Activated CD8-positive, alpha-beta memory T cell treated with anti-CD3 and anti-CD28 coated beads for 36 hours (primary cell): ENCODE results near the gene STXBP2. TPM values are rescaled to one million over a fixed set of nuclear protein-coding genes. Genes with fewer than 3 reads are reported as not detected.

Experiments
- CTCF ChIA-PET: fragments of 350-600 bp; sonication (Branson Sonifier 250); formaldehyde crosslinking; loops from one replicate; lab custom pipeline; 2021; ENCODE audit warnings: antibody characterized with exemption; lab: Charles Lee
- POLR2A ChIA-PET: fragments of 350-600 bp; sonication (Branson Sonifier 250); formaldehyde crosslinking; loops from one replicate; lab custom pipeline; 2021; ENCODE audit warnings: antibody characterized with exemption; lab: Charles Lee
- total RNA-seq, 2 experiments: library from RNA; stranded (reverse); gene quantifications; one replicate each; pipeline ENCODE4 v1.2.3, GENCODE V29; 2021

Gene STXBP2
- total RNA-seq, 2 experiments from 2014 or later: 69.2 to 73.5 TPM

DNA sequence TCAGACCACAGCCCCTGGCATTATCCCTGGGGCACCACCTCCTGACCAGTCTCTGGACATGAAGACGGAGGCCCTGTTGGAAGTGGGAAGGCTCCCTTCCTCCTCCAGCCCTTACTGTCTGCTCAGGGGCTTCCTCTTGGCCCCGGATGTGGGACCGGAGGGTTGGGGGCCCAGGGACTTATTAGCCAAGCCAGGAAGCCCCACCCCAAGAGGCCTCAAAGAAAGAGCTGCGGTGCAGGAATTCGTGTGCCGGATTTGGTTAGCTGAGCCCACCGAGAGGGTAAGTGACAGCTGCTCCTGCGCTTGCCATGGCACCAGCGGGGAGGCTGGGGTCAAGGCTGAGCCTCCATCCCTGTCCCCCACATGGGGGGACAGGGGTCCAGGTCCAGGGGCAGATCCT lies 31.9 kb downstream of the STXBP2 start, which contains the start of gene RETN:
Gene RETN, plus strand, starts transcription at position 208 of the 400 bp plus-strand sequence. CDS start 278 bp downstream, outside the sequence.
- ChIA-PET CTCF (interaction anchor here (0.5 to 1.9 kb wide), 3 partner anchors 9 to 111 kb away, joined by 3 to 6 read pairs (median 5); partner anchors contain the start of gene TRAPPC5), POLR2A (no interaction called here)

DNA sequence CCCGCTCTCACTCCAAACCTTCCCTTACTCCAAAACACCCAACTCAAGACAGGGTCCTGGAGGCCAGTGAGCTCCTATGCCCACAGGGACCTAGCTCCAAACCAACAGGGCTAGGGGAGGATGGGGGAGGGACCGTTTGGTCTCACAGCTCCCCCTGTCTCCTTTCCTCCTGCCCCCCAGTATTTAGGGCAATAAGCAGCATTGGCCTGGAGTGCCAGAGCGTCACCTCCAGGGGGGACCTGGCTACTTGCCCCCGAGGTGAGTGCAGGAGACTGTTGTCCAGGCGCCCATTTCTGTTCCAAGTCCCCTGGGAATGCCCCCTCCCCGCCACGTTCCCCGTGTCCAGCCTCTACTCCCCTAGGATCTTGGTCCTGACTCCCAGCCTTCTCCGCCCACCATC lies 32.7 kb downstream of the STXBP2 start:
- ChIA-PET POLR2A (no interaction called here), CTCF (interaction anchor here (1.0 to 1.9 kb wide), 3 partner anchors 9 to 101 kb away, joined by 3 to 6 read pairs (median 5); partner anchors contain the start of gene TRAPPC5)

- POLR2A ChIA-PET: interaction anchor here (0.7 kb wide), 1 partner anchor 10 kb away, joined by 3 read pairs; the partner anchor contains the start of gene TRAPPC5
- CTCF ChIA-PET: interaction anchor here (0.9 to 1.9 kb wide), 4 partner anchors 8 to 102 kb away, joined by 3 to 6 read pairs (median 4); partner anchors contain the start of gene TRAPPC5
Measured at GRCh38 chr19:7670150-7670783, 33.4 kb downstream of the STXBP2 start.

GRCh38 chr19:7670790-7671189 lies 33.9 kb downstream of the STXBP2 start:
- CTCF ChIA-PET: interaction anchor here (0.9 kb wide), 1 partner anchor 19 kb away, joined by 3 read pairs; no protein-coding TSS in a partner anchor
- POLR2A ChIA-PET: interaction anchor here (0.7 kb wide), 1 partner anchor 10 kb away, joined by 3 read pairs; the partner anchor contains the start of gene TRAPPC5

GRCh38 chr19:7672522-7672921 lies 35.6 kb downstream of the STXBP2 start:
- CTCF ChIA-PET: no interaction called here
- POLR2A ChIA-PET: no interaction called here

- ChIA-PET POLR2A (no interaction called here), CTCF (interaction anchor here (0.6 to 1.2 kb wide), 4 partner anchors 24 to 767 kb away, joined by 3 to 5 read pairs (median 3); no protein-coding TSS in a partner anchor)
Measured at GRCh38 chr19:7674010-7675005, 37.4 kb downstream of the STXBP2 start.

DNA sequence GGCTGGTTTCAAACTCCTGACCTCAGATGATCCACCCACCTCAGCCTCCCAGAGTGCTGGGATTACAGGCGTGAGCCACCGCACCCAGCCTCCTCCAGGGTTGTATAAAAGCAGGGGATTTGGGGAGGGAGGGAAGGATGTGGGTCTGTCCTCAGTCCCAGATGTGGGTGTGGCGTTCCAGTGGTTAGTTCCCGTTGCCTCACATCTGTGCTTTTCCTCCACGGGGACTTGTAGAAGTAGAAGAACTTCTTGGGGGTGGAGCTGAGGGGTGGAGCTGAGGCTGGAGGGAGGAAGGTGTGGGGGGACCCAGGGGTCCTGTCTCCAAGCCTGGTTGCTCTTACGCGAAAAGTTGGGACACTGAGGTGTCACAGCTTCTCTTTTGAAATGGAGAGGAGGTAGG lies 39.5 kb downstream of the STXBP2 start:
- ChIA-PET POLR2A (no interaction called here), CTCF (no interaction called here)

DNA sequence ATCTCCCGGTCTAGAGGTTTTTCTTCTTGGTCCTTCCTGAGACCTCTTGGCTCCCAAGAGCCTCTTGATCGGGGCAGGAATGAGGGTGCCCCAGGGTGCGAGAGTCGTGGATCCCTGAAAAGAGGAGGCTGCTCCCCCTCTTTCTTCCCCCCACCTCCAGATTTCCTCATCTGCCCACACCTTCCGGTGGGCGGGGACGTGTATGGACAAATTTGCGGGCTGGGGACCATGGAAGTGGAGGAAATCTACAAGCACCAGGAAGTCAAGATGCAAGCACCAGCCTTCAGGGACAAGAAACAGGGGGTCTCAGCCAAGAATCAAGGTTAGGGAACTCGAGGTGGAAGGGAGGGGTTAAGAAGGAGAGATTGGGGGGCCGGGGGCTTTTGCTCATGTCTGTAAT lies 39.9 kb downstream of the STXBP2 start, which contains the start of gene MCEMP1:
Gene MCEMP1, plus strand, starts transcription at position 237 of the 400 bp plus-strand sequence. Its CDS starts 31 bp downstream, at position 268.
- ChIA-PET POLR2A (no interaction called here), CTCF (interaction anchor here (1.5 kb wide), 1 partner anchor 137 kb away, joined by 3 read pairs; no protein-coding TSS in a partner anchor)

DNA sequence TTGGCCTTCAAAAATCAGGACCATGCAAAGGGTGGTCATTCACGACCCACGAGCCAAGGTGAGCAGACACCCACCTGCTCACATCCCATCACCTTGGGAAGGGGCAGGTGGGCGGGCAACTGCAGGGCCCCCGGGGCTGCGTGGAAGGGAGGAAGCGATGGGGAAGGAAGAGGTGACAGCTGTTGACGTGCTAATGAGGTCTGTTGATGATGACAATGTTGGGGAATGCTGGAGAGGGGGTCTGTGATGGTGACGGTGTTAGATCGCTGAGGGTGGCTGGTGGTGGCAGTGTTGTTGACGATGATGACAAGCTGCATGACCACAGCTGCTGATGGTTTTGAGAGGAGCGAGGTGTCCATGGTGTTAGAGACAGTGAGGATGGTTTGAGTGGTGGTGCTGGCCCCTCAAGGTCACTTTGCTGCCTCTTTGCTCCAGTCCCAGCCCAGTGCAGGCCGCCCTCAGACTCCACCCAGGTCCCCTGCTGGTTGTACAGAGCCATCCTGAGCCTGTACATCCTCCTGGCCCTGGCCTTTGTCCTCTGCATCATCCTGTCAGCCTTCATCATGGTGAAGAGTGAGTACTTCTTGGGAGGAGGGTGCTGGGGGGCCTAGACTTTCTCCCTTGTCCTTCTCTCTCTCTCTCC lies 40.9 kb downstream of the STXBP2 start:
- POLR2A ChIA-PET: no interaction called here
- CTCF ChIA-PET: interaction anchor here (0.6 to 1.5 kb wide), 4 partner anchors 9 to 136 kb away, joined by 3 to 6 read pairs (median 3); partner anchors contain the start of gene RETN

DNA sequence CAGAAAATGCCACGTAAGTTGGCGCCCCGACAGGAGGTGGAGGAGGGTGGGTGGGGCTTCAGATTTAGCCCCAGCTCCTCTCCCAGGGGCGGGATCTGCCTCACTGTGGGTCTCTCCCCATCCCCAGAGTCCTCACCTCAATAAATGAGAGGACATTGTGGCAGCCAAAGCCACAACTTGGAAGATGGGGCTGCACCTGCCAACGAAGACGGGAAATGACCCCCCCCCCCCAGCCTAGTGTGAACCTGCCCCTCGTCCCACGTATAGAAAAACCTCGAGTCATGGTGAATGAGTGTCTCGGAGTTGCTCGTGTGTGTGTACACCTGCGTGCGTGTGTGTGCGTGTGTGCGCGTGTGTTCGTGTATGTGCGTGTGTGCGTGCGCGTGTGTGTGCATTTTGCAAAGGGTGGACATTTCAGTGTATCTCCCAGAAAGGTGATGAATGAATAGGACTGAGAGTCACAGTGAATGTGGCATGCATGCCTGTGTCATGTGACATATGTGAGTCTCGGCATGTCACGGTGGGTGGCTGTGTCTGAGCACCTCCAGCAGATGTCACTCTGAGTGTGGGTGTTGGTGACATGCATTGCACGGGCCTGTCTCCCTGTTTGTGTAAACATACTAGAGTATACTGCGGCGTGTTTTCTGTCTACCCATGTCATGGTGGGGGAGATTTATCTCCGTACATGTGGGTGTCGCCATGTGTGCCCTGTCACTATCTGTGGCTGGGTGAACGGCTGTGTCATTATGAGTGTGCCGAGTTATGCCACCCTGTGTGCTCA lies 42.3 kb downstream of the STXBP2 start:
- POLR2A ChIA-PET: no interaction called here
- CTCF ChIA-PET: interaction anchor here (0.9 to 1.2 kb wide), 2 partner anchors 10 to 111 kb away, joined by 3 to 6 read pairs; partner anchors contain the start of gene RETN

GRCh38 chr19:7679771-7680605 lies 43.1 kb downstream of the STXBP2 start:
- ChIA-PET POLR2A (interaction anchor here (1.0 kb wide), 1 partner anchor 10 kb away, joined by 3 read pairs; no protein-coding TSS in a partner anchor), CTCF (interaction anchor here (0.6 to 2.5 kb wide), 17 partner anchors 11 to 242 kb away, joined by 3 to 20 read pairs (median 5); partner anchors contain the start of genes MAP2K7, PET100, RETN and STXBP2)

- ChIA-PET POLR2A (interaction anchor here (0.5 to 1.1 kb wide), 5 partner anchors 10 to 121 kb away, joined by 3 to 5 read pairs (median 4); no protein-coding TSS in a partner anchor), CTCF (interaction anchor here (0.6 to 2.5 kb wide), 35 partner anchors 11 to 263 kb away, joined by 3 to 20 read pairs (median 4); partner anchors contain the start of genes CD209, FCER2, MAP2K7 and PET100)
Measured at GRCh38 chr19:7680606-7681339, 43.9 kb downstream of the STXBP2 start, which contains the start of gene TRAPPC5. TSS of gene TRAPPC5 (plus strand) at chr19:7680833. CDS start at chr19:7682254, 1,421 bp downstream.

DNA sequence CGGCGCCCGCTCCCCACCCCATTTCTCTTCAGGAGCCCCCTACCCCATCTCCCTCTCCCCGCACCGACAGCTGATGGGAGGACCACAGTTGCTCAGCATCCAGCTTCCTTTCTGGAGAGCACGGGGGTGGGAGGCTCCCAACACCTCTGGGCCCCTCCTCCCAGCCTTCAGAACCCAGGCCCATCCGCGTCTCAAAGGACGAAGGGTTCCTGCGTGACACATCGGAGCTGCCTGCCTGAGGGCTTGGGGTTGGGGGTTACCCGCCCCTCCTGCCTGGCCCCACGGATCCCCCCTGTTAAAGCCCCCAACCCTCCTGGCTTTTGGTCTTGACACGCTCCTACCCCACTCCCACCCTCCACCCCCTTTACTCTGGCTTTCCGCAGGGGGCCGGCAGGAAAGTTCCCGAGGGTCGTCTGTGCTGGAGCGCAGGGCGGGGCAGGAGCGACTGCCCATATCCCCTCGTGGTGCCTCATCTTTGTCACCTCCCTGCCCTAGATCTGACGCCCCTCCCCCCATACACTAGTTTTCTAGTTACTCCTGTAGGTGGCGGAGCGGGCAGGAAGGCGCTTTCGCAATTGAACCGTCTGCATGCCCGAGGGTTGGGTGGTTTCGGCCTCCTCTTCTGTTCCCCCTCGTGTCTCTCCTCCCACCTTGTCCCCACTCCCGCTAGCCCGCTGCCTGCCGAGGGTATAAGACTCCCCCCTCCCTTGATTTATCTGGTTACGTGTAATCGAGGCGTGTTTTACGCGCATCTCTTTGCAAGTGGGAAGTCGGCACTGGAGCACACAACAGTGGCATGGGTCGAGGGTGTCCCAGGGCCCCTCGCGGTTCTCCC lies 44.6 kb downstream of the STXBP2 start:
- ChIA-PET POLR2A (interaction anchor here (0.5 to 1.1 kb wide), 5 partner anchors 11 to 120 kb away, joined by 3 to 5 read pairs (median 4); no protein-coding TSS in a partner anchor), CTCF (interaction anchor here (0.6 to 2.5 kb wide), 35 partner anchors 10 to 262 kb away, joined by 3 to 20 read pairs (median 4); partner anchors contain the start of genes CD209, FCER2, MAP2K7 and PET100)

DNA sequence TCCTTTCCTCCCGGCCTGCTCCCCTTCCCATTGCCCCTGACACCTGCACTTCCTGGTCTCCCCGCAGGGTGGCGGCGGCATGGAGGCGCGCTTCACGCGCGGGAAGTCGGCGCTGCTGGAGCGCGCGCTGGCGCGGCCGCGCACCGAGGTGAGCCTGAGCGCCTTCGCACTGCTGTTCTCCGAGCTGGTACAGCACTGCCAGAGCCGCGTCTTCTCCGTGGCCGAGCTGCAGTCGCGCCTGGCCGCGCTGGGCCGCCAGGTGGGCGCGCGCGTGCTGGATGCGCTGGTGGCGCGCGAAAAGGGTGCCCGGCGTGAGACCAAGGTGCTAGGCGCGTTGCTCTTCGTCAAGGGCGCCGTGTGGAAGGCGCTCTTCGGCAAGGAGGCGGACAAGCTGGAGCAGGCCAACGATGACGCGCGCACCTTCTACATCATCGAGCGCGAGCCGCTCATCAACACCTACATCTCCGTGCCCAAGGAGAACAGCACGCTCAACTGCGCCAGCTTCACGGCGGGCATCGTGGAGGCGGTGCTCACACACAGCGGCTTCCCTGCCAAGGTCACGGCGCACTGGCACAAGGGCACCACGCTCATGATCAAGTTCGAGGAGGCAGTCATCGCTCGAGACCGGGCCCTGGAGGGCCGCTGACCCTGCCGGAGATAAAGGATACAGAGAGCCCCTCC lies 45.4 kb downstream of the STXBP2 start:
- CTCF ChIA-PET: interaction anchor here (1.3 to 2.5 kb wide), 3 partner anchors 17 to 114 kb away, joined by 3 to 20 read pairs (median 11); no protein-coding TSS in a partner anchor

More for the DNA sequence above, 45.4 kb downstream of the STXBP2 start:
- POLR2A ChIA-PET: no interaction called here
